GM19438 (cell line): Measurements from ENCODE around the gene FOXP4.
"Not testable (repeated sequence)": the region's sequence is repeated elsewhere in the genome, so short reads cannot be mapped to it uniquely, and the experiment has no call there.

Experiments used
- ATAC-seq: cut with Tn5 transposase; IDR thresholded peaks from one replicate; pipeline ENCODE4 v1.9.1; 2021; ENCODE audit warnings: low read depth; ENCODE audit not compliant: unreplicated experiment

The FOXP4 gene

GRCh38 chr6:41596096-41596685 lies 50.0 kb downstream of the FOXP4 start:
- ATAC-seq: no peak

DNA sequence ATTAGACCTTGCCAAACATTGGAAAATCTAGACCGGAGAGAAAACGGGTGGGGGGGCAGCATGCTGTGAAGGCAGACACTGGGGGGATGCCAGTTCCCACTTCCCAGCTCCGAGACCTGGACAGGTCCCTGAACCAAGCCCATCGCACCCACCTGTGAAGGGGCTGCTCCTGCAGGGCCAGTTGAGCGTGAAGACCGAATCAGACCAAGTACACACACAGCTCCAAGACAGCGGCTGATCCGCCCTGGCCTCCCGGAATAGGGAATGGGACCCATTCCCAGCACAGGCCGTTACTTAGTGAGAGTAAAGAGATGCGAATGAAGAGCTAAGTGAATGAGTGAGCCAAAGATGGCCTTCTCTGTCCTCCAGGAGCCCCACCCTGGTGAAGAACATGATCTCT lies 50.6 kb downstream of the FOXP4 start:
- no peak for ATAC-seq

- ATAC-seq: no peak
Measured at GRCh38 chr6:41597246-41598000, 51.2 kb downstream of the FOXP4 start.

DNA sequence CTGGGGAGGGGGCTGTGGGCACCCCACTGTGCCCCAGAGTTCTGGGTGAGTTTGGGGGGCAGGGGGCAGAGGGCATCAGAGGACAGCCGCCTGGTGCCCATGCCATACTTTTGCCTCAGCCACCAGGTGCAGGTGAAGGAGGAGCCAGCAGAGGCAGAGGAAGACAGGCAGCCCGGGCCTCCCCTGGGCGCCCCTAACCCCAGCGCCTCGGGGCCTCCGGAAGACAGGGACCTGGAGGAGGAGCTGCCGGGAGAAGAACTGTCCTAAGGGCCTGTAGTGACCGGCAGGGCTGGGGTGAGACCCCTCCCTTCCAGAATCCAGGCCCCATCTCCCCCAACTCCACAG lies 52.5 kb downstream of the FOXP4 start:
- no peak for ATAC-seq

DNA sequence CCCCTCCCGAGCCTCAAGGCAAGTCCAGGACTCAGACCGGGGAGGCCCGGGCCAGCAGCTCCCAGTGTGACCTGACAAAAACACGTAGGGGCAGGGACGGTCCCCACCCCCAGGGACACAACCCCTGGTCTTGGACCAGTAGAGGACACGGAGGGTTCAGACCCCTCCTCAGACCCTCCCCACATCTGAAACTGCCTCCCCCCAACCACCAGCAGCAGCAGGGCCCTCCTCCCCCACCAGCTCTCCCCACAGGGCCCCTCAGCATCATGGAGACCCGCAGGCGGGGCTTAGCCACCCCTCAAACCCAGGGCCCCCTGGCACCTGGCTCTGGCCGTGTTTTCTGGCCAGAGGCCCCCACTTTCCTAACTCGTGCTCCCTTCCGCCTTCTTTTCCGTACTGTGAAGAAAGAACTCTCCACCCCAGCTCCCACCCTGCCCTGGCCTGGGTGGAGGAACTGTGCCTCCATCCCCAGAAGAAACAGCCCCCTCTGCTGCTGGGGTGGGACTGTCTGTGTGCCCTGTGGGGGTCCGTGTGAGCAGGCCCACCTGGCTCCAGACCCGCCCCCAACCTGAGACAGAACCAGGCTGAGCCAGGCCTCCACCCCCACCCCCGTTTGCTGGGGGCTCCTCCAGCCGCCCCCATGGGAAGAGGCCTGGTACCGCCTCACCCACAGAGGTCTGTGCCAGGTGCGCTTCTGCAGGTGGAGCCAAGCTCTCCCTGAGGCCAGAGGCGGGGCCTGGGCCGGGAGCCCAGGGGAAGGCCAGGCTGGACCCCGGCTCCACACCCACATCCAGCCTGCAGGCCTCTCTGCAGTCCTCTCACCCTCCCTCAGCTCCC lies 53.1 kb downstream of the FOXP4 start:
- ATAC-seq: no peak

GRCh38 chr6:41599852-41600445 lies 53.8 kb downstream of the FOXP4 start:
- ATAC-seq: no peak

- ATAC-seq: no peak
Measured at GRCh38 chr6:41600499-41601247, 54.5 kb downstream of the FOXP4 start.

- no peak for ATAC-seq
Measured at GRCh38 chr6:41601248-41601549, 55.0 kb downstream of the FOXP4 start.

DNA sequence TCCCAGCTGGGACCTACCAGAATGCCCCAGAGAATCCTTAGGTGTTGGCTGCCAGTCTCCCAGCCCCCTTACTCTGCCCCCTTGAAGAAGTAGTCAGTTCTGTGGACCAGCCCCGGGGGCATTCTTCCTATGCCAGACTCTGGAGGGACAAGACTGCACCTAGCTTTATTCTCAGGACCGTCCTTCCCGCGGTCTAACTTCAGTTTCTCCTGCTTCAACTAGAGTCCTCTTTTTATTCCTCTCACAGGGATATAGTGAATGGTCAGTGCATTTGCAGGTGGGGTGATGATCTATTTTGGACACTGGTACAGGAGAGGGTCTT lies 56.2 kb downstream of the FOXP4 start:
- no peak for ATAC-seq

GRCh38 chr6:41602864-41603608 lies 56.9 kb downstream of the FOXP4 start:
- no peak for ATAC-seq

DNA sequence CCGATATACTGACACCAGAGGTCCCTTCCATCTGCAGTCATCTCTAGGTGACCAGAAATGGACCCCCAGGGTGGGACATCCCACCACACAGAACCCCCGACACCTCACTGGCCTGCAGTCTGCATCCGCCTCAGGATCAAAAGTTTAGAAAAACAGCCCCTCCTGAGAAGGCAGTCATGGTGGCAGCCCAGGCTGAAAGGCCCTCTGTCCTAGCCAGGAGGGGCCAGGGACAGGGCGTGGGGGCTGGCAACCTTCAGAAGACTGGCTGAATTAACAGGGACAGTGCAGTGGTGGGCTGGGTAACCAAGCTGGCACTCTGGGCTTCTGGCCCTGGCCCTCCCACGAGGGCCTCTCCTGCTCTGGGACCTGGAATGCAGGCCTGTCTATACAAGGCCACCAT lies 57.8 kb downstream of the FOXP4 start:
- ATAC-seq: no peak

DNA sequence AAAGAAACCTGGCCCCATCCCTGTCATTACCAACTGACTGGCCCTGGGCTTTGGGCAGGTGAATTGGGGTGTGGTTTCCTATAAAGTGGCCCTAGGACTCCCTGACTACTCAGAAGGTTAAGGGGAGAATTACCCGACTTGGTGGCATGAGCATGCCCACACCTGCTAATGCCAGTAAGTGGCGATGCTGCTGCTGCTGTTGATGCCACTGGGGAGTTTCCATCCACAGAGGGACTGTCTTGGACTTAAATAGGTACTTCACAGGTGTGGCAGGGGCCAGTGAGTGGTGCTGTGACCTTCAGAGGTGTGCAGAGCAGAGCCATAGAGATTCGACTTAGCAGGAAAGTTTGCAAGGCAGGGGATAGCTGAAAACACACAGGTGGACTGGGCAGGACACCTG lies 59.5 kb downstream of the FOXP4 start:
- ATAC-seq: no peak

DNA sequence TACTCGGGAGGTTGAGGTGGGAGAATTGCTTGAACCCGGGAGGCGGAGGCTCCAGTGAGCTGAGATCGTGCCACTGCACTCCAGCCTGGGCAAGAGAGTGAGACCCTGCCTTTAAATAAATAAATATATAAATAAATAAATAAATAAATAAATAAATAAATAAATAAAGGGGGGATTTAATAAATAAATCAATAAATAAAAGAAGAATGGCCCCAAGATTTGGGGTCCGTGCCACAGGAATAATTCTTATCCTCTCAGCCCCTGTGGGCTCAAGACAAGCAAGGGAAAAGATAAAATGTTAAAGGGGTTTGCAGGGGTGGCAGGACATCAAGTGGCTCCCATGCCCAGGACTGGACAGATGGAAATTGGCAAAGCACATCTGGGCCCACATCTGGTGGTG lies 60.9 kb downstream of the FOXP4 start:
- no peak for ATAC-seq

GRCh38 chr6:41607736-41608135 lies 61.6 kb downstream of the FOXP4 start:
- ATAC-seq: no peak

- no peak for ATAC-seq
Measured at GRCh38 chr6:41608443-41609151, 62.4 kb downstream of the FOXP4 start.

DNA sequence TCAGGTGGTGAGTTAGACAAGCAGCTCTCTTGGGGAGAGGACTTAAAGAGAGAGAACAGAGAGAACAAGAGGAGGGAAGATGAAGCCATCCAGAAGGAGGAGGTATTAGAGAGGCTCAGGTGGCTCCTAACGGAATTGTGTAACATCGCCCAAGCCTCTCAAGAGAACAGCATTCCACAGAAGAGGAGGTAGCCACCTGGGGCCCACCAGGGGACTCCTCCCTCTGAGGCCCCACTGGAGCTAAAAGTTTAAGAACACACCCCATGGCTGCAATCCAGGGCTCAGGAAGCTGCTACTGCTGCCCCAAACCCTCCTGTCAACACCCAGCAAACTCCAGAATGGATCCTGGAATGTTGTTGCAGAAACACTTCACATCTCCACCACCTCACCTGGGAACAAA lies 68.5 kb downstream of the FOXP4 start:
- ATAC-seq: no peak

DNA sequence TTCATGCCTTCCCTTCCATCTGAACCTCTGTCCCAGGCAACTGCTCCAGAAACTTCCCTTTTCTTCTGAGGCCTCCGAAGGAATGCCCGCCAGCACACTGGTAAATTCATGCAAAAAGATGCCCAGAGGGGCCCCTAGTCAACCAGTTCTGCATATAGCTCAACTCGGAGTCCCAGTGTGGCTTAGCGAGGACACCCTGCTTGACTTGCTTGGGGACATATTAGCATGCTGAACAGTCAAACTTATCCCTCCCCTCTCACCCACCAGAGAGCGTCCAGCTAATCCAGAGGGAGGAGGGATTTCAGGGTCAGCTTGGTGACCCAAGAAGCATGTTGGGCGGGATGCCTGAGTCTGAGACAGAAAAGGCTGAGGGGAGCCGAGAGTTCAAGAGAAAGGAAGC lies 69.1 kb downstream of the FOXP4 start:
- ATAC-seq: no peak

GRCh38 chr6:41618598-41618997 lies 72.4 kb downstream of the FOXP4 start:
- ATAC-seq: no peak

- not testable (repeated sequence) for ATAC-seq
Measured at GRCh38 chr6:41619193-41619592, 73.0 kb downstream of the FOXP4 start.

- ATAC-seq: no peak
Measured at GRCh38 chr6:41621367-41621766, 75.2 kb downstream of the FOXP4 start.
